Transverse colon (tissue), 4 donors: Measurements from ENCODE around the gene ABHD17B. TPM values are rescaled to one million over a fixed set of nuclear protein-coding genes. Genes with fewer than 3 reads are reported as not detected.

Experiments
- DNase-seq: peaks from one replicate; pipeline ENCODE4 v3.0.0-alpha.2; 2019
- H3K27ac ChIP-seq, 4 donors: fragments of 200-600 bp; sonication (generic); 2 replicates each; pipeline ENCODE4 v1.5.1; 2016 to 2018; ENCODE audit warnings: inconsistent platforms in 4 of 4
- H3K27me3 ChIP-seq: fragments of 200-600 bp; sonication (generic); 2 replicates; pipeline ENCODE4 v1.5.1; 2017; ENCODE audit warnings: inconsistent platforms
- H3K36me3 ChIP-seq, 4 donors: fragments of 200-600 bp; sonication (generic); 2 replicates each; pipeline ENCODE4 v1.5.1; 2017 to 2019; ENCODE audit warnings: inconsistent platforms in 4 of 4
- H3K4me1 ChIP-seq, 4 donors: fragments of 200-600 bp; sonication (generic); 2 replicates each; pipeline ENCODE4 v1.5.1; 2017 to 2020; ENCODE audit warnings: inconsistent platforms in 4 of 4
- H3K4me3 ChIP-seq, 4 donors: fragments of 200-600 bp; sonication (generic); 1 replicate in 1 of 4; 2 replicates in 3 of 4; pipeline versions ENCODE4 v1.5.1 to v1.6.1; 2017 to 2019; ENCODE audit warnings: inconsistent platforms in 4 of 4
- H3K9me3 ChIP-seq, 2 donors: fragments of 200-600 bp; sonication (generic); 2 replicates each; pipeline ENCODE4 v1.5.1; 2017 to 2019; ENCODE audit warnings: inconsistent platforms in 2 of 2
- EP300 ChIP-seq: sonication (generic); formaldehyde crosslinking; IDR thresholded peaks from one replicate; pipeline ENCODE4 v1.6.1; 2017; ENCODE audit warnings: antibody characterized with exemption, low read depth
- POLR2A ChIP-seq: fragments of 450-650 bp; IDR thresholded peaks from one replicate; pipeline ENCODE4 v1.6.1; 2016; ENCODE audit warnings: antibody characterized with exemption, mild to moderate bottlenecking, moderate library complexity
- POLR2AphosphoS5 ChIP-seq, 3 donors: sonication (generic); formaldehyde crosslinking; IDR thresholded peaks; one replicate each; pipeline ENCODE4 v1.6.1; 2016; ENCODE audit warnings: antibody characterized with exemption in 3 of 3
- WGBS, 2 donors: methylation state at CpG; one replicate each; pipeline ENCODE4 v1.1.5; 2018; ENCODE audit warnings: low coverage in 1 of 2; 5-methylcytosine and 5-hydroxymethylcytosine counted together
- in situ Hi-C, 4 donors: fragments of 200-750 bp; cut with MboI; loops; one replicate each; pipeline versions ENCODE4 v1.15.0 to v1.15.1; 2017; ENCODE audit warnings: low sequenced_read_pairs in 3 of 4, low pct_ligation_motif_present in 1 of 4, low pct_unique_long_range_greater_than_20kb in 1 of 4
- intact Hi-C: fragments of 100-400 bp; cut with DNase I; formaldehyde crosslinking; loops from one replicate; pipeline ENCODE4 v1.15.1; 2023; ENCODE audit warnings: low total_unique reads
- total RNA-seq, 4 donors: library from RNA; depleted of rRNA; stranded (reverse); fragments of >200 nt; gene quantifications; one replicate each; pipeline ENCODE4 v1.1.0, GENCODE V29; 2016
- TF ChIP-seq, protein P1 (sequence below), 5 experiments: fragments of 200-600 bp in 3 of 5; fragments of 450-650 bp in 2 of 5; sonication (generic) in 3 of 5; IDR thresholded peaks; 1 replicate in 2 of 5; 2 replicates in 3 of 5; pipeline ENCODE4 v1.5.1; 2016 to 2017; ENCODE audit warnings: antibody characterized with exemption in 5 of 5, inconsistent platforms in 3 of 5, mild to moderate bottlenecking in 2 of 5, moderate library complexity in 1 of 5

ABHD17B gene
- total RNA-seq, 4 donors from 2014 or later, result 4.6 to 37.0 (median 21.5) TPM

- TF ChIP-seq POLR2A (no peak), EP300 (no peak), POLR2AphosphoS5 (IDR thresholded peaks at IDR 0.05) (no peak)
- TF ChIP-seq, protein P1, sequence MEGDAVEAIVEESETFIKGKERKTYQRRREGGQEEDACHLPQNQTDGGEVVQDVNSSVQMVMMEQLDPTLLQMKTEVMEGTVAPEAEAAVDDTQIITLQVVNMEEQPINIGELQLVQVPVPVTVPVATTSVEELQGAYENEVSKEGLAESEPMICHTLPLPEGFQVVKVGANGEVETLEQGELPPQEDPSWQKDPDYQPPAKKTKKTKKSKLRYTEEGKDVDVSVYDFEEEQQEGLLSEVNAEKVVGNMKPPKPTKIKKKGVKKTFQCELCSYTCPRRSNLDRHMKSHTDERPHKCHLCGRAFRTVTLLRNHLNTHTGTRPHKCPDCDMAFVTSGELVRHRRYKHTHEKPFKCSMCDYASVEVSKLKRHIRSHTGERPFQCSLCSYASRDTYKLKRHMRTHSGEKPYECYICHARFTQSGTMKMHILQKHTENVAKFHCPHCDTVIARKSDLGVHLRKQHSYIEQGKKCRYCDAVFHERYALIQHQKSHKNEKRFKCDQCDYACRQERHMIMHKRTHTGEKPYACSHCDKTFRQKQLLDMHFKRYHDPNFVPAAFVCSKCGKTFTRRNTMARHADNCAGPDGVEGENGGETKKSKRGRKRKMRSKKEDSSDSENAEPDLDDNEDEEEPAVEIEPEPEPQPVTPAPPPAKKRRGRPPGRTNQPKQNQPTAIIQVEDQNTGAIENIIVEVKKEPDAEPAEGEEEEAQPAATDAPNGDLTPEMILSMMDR (IDR thresholded peaks at IDR 0.05), result no peak
- H3K4me3 ChIP-seq, result no peak overlapping the region
- H3K36me3 ChIP-seq, result peaks cover 0 to 19% (median 0%) of the 10 kb centered on the region in 4 donors
- no peaks in the 10 kb centered on the region for H3K27me3 ChIP-seq
- in situ Hi-C loops, result no loop called here
- DNase-seq, result no peak
- H3K4me1 ChIP-seq, result no peaks in the 10 kb centered on the region
- no peak overlapping the region for H3K27ac ChIP-seq
- intact Hi-C loops, result no loop called here
- H3K9me3 ChIP-seq, result peaks cover 12 to 18% of the 10 kb centered on the region in 2 donors
Measured at GRCh38 chr9:71858812-71859211, 52.2 kb downstream of the ABHD17B start.

GRCh38 chr9:71858102-71858798 lies 52.7 kb downstream of the ABHD17B start:
- H3K4me1 ChIP-seq, result no peaks in the 10 kb centered on the region
- in situ Hi-C loops, result no loop called here
- no peak overlapping the region for H3K4me3 ChIP-seq
- H3K9me3 ChIP-seq, result peaks cover 12 to 18% of the 10 kb centered on the region in 2 donors
- DNase-seq, result no peak
- TF ChIP-seq POLR2AphosphoS5 (IDR thresholded peaks at IDR 0.05), result no peak
- no peak for TF ChIP-seq POLR2A
- TF ChIP-seq EP300, result no peak
- TF ChIP-seq, protein P1 (IDR thresholded peaks at IDR 0.05), result no peak
- H3K36me3 ChIP-seq, result peaks cover 0 to 19% (median 0%) of the 10 kb centered on the region in 4 donors
- H3K27me3 ChIP-seq, result no peaks in the 10 kb centered on the region
- 94 to 95% methylated on average over 2 of the region's 2 CpGs for WGBS, 2 donors
- no peak overlapping the region for H3K27ac ChIP-seq
- intact Hi-C loops, result no loop called here

DNA sequence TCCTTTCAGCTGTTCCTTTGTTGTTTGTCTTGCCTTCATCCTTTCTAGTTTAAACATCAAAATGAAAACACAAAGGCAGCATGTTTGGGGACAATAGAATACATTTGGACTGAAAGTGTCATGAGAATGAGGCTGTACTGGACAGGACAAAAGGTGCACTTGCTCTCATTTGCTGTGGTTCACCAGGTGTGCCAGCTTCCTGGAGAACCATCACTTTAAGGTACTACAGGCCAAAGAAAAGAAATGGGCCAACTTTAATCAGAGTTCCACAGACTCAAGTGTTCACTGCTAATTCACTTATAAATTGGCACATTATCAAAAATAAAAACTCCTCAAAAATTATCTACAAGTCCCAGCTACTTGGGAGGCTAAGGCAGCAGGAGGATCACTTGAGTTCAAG lies 53.8 kb downstream of the ABHD17B start:
- Histone ChIP-seq H3K4me3 (no peak overlapping the region), H3K36me3 (peaks cover 0 to 19% (median 0%) of the 10 kb centered on the region in 4 donors), H3K27me3 (no peaks in the 10 kb centered on the region), H3K9me3 (peaks cover 12 to 18% of the 10 kb centered on the region in 2 donors), H3K27ac (no peak overlapping the region), H3K4me1 (no peaks in the 10 kb centered on the region)
- DNase-seq, result no peak
- in situ Hi-C loops, result no loop called here
- TF ChIP-seq POLR2A (no peak), POLR2AphosphoS5 (IDR thresholded peaks at IDR 0.05) (no peak), EP300 (no peak)
- TF ChIP-seq, protein P1 (IDR thresholded peaks at IDR 0.05), result no peak
- intact Hi-C loops, result no loop called here

DNA sequence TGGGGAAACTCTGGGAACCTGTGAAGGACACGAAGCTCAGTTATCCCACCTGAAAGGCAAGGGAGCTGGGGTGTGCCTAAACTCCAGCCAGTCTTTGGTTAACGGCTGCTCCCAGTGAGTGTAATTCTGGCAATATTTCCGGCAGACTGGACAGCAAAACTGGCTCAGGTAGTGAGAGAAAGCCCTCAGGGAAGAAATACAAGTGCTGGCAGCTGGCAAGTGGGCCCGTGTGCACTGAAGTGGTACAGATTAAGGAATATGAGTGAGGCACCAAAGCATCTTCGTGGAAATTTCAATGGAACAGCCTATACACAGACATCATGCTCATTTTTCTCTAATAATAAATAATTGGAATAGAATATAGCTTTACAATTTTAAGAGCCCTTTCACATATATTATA lies 56.2 kb downstream of the ABHD17B start:
- TF ChIP-seq POLR2A (no peak), POLR2AphosphoS5 (IDR thresholded peaks at IDR 0.05) (no peak), EP300 (no peak)
- TF ChIP-seq, protein P1 (IDR thresholded peaks at IDR 0.05), result no peak
- no peaks in the 10 kb centered on the region for H3K27me3 ChIP-seq
- intact Hi-C loops (no loop called here), in situ Hi-C loops (no loop called here)
- 86% methylated on average over 4 to 5 of the region's 5 CpGs for WGBS, 2 donors
- H3K4me1 ChIP-seq, result no peaks in the 10 kb centered on the region
- H3K9me3 ChIP-seq, result peaks cover 4 to 7% of the 10 kb centered on the region in 2 donors
- H3K27ac ChIP-seq, result no peak overlapping the region
- no peak for DNase-seq
- no peak overlapping the region for H3K4me3 ChIP-seq
- H3K36me3 ChIP-seq, result peaks cover 0 to 6% (median 0%) of the 10 kb centered on the region in 4 donors
